Hepatocyte (in vitro differentiated cells): ENCODE measurements around the gene RTRAF. TPM values are rescaled to one million over a fixed set of nuclear protein-coding genes. Genes with fewer than 3 reads are reported as not detected.

Experiments used
- DNase-seq: peaks from one replicate; pipeline ENCODE4 v3.0.0-alpha.2; 2016; ENCODE audit warnings: low spot score
- H2AFZ ChIP-seq: fragments of 200-600 bp; sonication (generic); 2 replicates; pipeline ENCODE4 v1.6.0; 2016; ENCODE audit warnings: antibody characterized with exemption, mild to moderate bottlenecking
- H3K27ac ChIP-seq: fragments of 200-600 bp; sonication (generic); 2 replicates; pipeline ENCODE4 v1.5.1; 2016; ENCODE audit warnings: mild to moderate bottlenecking
- H3K27me3 ChIP-seq: fragments of 200-600 bp; sonication (generic); 2 replicates; pipeline ENCODE4 v1.6.1; 2016
- H3K36me3 ChIP-seq: fragments of 200-600 bp; sonication (generic); replicated peaks from 2 replicates; pipeline ENCODE4 v1.5.1; 2016; ENCODE audit warnings: low read depth; ENCODE audit not compliant: insufficient read depth
- H3K4me1 ChIP-seq: fragments of 200-600 bp; sonication (generic); 2 replicates; pipeline ENCODE4 v1.5.1; 2016; ENCODE audit warnings: mild to moderate bottlenecking, moderate library complexity; ENCODE audit not compliant: insufficient read depth
- H3K4me2 ChIP-seq: fragments of 200-600 bp; sonication (generic); 2 replicates; pipeline ENCODE4 v1.6.0; 2016
- H3K4me3 ChIP-seq: fragments of 200-600 bp; sonication (generic); 2 replicates; pipeline ENCODE4 v1.5.1; 2016; ENCODE audit warnings: mild to moderate bottlenecking
- H3K79me2 ChIP-seq: fragments of 200-600 bp; sonication (generic); 2 replicates; pipeline ENCODE4 v1.6.0; 2017; ENCODE audit warnings: mild to moderate bottlenecking
- H3K9me2 ChIP-seq: fragments of 200-600 bp; sonication (generic); replicated peaks from 2 replicates; pipeline ENCODE4 v1.6.0; 2017; ENCODE audit warnings: mild to moderate bottlenecking; ENCODE audit not compliant: insufficient read depth
- H3K9me3 ChIP-seq: fragments of 200-600 bp; sonication (generic); 2 replicates; pipeline ENCODE4 v1.5.1; 2016; ENCODE audit warnings: low read depth, mild to moderate bottlenecking
- H4K20me1 ChIP-seq: fragments of 200-600 bp; sonication (generic); 2 replicates; pipeline ENCODE4 v1.6.0; 2016; ENCODE audit warnings: mild to moderate bottlenecking; ENCODE audit not compliant: insufficient read depth, poor library complexity, severe bottlenecking
- EZH2 ChIP-seq: fragments of 200-600 bp; sonication (generic); IDR thresholded peaks from 2 replicates; pipeline ENCODE4 v1.6.1; 2016; ENCODE audit warnings: antibody characterized with exemption, mild to moderate bottlenecking, borderline replicate concordance
- EZH2phosphoT487 ChIP-seq: fragments of 200-600 bp; sonication (generic); IDR thresholded peaks from one replicate; pipeline ENCODE4 v1.6.1; 2018; ENCODE audit warnings: antibody characterized with exemption, mild to moderate bottlenecking, low read depth, moderate library complexity; ENCODE audit not compliant: unreplicated experiment, severe bottlenecking
- WGBS: methylation state at CpG from one replicate; pipeline ENCODE4 v1.1.6; 2016; ENCODE audit warnings: low lambda C conversion rate; ENCODE audit errors: missing lambda C conversion rate; 5-methylcytosine and 5-hydroxymethylcytosine counted together
- polyA plus RNA-seq: library from polyadenylated mRNA; unstranded; fragments of >200 nt; fragmentation: Nextera tagmentation; extraction: Ambion mirVana; gene quantifications from 2 replicates; pipeline ENCODE4 v1.2.1, GENCODE V29; 2016
- total RNA-seq: library from RNA; depleted of rRNA; stranded (reverse); fragments of >200 nt; gene quantifications from 2 replicates; pipeline ENCODE4 v1.2.3, GENCODE V29; 2014
- TF ChIP-seq, protein P1 (sequence below): fragments of 200-600 bp; sonication (generic); IDR thresholded peaks from 2 replicates; pipeline ENCODE4 v1.5.1; 2016; ENCODE audit warnings: antibody characterized with exemption, mild to moderate bottlenecking; ENCODE audit not compliant: poor library complexity

The RTRAF gene
- total and polyA plus RNA-seq, 2 experiments from 2014 or later = 94.7 to 194 TPM

DNA sequence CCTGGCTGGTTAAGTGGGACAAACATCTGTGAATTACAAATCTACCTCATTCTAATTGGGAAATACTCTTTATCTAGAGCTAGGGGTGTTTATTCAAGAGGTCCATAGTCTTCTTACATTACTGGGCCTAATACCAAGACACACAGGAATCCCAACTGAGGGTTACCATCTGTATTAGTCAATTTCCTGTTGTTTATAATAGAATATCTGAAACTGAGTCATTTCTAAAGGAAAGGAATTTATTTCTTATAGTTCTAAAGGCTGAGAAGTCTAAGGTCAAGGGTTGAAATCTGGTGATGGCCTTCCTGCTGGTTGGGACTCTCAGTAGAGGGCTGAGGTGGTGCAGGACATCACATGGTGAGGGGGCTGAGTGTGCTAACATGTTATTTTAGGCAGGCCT is 36.0 kb downstream of the RTRAF start:
- H4K20me1 ChIP-seq = no peaks in the 10 kb centered on the region
- DNase-seq = no peak
- H3K36me3 ChIP-seq = no peaks in the 10 kb centered on the region
- H3K9me3 ChIP-seq = no peaks in the 10 kb centered on the region
- TF ChIP-seq EZH2phosphoT487 (no peak), EZH2 (no peak)
- TF ChIP-seq, protein P1, sequence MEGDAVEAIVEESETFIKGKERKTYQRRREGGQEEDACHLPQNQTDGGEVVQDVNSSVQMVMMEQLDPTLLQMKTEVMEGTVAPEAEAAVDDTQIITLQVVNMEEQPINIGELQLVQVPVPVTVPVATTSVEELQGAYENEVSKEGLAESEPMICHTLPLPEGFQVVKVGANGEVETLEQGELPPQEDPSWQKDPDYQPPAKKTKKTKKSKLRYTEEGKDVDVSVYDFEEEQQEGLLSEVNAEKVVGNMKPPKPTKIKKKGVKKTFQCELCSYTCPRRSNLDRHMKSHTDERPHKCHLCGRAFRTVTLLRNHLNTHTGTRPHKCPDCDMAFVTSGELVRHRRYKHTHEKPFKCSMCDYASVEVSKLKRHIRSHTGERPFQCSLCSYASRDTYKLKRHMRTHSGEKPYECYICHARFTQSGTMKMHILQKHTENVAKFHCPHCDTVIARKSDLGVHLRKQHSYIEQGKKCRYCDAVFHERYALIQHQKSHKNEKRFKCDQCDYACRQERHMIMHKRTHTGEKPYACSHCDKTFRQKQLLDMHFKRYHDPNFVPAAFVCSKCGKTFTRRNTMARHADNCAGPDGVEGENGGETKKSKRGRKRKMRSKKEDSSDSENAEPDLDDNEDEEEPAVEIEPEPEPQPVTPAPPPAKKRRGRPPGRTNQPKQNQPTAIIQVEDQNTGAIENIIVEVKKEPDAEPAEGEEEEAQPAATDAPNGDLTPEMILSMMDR = no peak
- H3K4me1 ChIP-seq = no peaks in the 10 kb centered on the region
- no peaks in the 10 kb centered on the region for H3K79me2 ChIP-seq
- no peak overlapping the region for H3K4me3 ChIP-seq
- H3K4me2 ChIP-seq = no peak overlapping the region
- no peaks in the 10 kb centered on the region for H3K9me2 ChIP-seq
- no peak overlapping the region for H2AFZ ChIP-seq
- H3K27ac ChIP-seq = no peak overlapping the region
- H3K27me3 ChIP-seq = no peaks in the 10 kb centered on the region

DNA sequence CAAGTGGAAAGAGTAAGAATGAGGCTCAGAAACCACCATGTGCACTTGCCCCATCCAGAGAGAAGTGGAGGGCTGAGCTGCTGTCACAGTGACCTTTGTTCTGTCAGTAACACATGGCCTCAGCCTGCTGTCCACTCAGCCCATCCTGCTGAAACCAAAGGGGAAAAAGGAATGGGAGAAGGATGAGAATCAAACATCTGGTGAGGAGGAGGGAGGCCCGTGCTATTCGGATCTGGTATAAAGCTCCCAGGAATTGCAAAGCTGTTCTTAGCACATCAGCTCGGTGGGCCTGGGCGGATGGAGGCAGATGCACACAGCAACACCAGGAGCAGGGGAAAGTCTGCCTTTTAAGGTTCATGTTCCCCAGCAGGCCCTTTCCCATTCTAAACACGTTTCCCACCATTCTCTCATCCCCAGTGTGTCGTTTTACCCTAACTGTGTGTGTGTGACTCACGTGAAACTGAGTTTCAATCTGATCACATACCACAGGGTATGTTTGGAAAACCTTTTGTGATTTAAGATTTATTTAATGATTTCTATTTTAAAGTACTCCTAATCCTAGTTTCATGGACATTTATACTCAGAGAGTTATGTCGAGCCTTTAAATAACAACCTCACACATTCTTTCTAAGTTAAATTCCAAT is 36.8 kb downstream of the RTRAF start:
- H3K4me2 ChIP-seq = no peak overlapping the region
- WGBS = 63% methylated on average over 8 of the region's 8 CpGs
- H3K27ac ChIP-seq = no peak overlapping the region

DNA sequence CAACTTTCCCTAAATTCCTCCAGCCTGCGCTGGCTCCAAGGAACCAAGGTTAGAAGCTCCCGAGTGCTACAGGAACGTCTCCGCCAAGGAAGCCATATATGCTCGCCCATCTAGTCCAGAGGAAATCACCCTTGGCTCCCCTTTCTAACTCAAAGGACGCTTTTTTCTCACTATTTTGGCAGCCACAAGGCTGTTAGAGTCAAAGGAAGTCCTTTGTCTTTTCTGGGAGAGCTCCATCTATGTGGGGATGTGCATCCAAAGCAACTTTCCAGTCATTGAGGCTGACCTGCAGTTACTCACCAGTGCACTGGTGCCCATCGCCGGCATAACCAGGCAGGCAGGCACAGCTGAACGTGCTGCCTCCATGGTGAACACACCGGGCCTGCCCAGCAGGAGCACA is 37.6 kb downstream of the RTRAF start:
- no peaks in the 10 kb centered on the region for H3K9me2 ChIP-seq
- no peak overlapping the region for H2AFZ ChIP-seq
- H3K4me1 ChIP-seq = peaks cover 6% of the 10 kb centered on the region
- H3K27me3 ChIP-seq = no peaks in the 10 kb centered on the region
- DNase-seq = no peak
- H3K79me2 ChIP-seq = no peaks in the 10 kb centered on the region
- TF ChIP-seq, protein P1 = no peak
- TF ChIP-seq EZH2 (no peak), EZH2phosphoT487 (no peak)
- H3K36me3 ChIP-seq = no peaks in the 10 kb centered on the region
- H3K4me2 ChIP-seq = no peak overlapping the region
- H3K27ac ChIP-seq = no peak overlapping the region
- H3K4me3 ChIP-seq = no peak overlapping the region
- H3K9me3 ChIP-seq = no peaks in the 10 kb centered on the region
- 89% methylated on average over 10 of the region's 10 CpGs for WGBS
- no peaks in the 10 kb centered on the region for H4K20me1 ChIP-seq

More for the DNA sequence above, 36.8 kb downstream of the RTRAF start:
- H3K9me2 ChIP-seq = no peaks in the 10 kb centered on the region
- no peaks in the 10 kb centered on the region for H3K36me3 ChIP-seq
- no peak for TF ChIP-seq EZH2
- TF ChIP-seq EZH2phosphoT487 = no peak
- TF ChIP-seq, protein P1 = no peak
- no peaks in the 10 kb centered on the region for H4K20me1 ChIP-seq
- H3K27me3 ChIP-seq = no peaks in the 10 kb centered on the region
- no peaks in the 10 kb centered on the region for H3K4me1 ChIP-seq
- no peak overlapping the region for H2AFZ ChIP-seq
- no peak for DNase-seq
- no peaks in the 10 kb centered on the region for H3K9me3 ChIP-seq
- no peaks in the 10 kb centered on the region for H3K79me2 ChIP-seq
- no peak overlapping the region for H3K4me3 ChIP-seq
